ENCODE results near the gene WWOX. TPM values are rescaled to one million over a fixed set of nuclear protein-coding genes. Genes with fewer than 3 reads are reported as not detected.
"Not testable (repeated sequence)": the region's sequence is repeated elsewhere in the genome, so short reads cannot be mapped to it uniquely, and the experiment has no call there.

Gene WWOX
- 11.8 TPM for polyA plus RNA-seq (2013, experiment 1 of 2)
- 10.1 TPM for polyA plus RNA-seq (2013, experiment 2 of 2)

DNA sequence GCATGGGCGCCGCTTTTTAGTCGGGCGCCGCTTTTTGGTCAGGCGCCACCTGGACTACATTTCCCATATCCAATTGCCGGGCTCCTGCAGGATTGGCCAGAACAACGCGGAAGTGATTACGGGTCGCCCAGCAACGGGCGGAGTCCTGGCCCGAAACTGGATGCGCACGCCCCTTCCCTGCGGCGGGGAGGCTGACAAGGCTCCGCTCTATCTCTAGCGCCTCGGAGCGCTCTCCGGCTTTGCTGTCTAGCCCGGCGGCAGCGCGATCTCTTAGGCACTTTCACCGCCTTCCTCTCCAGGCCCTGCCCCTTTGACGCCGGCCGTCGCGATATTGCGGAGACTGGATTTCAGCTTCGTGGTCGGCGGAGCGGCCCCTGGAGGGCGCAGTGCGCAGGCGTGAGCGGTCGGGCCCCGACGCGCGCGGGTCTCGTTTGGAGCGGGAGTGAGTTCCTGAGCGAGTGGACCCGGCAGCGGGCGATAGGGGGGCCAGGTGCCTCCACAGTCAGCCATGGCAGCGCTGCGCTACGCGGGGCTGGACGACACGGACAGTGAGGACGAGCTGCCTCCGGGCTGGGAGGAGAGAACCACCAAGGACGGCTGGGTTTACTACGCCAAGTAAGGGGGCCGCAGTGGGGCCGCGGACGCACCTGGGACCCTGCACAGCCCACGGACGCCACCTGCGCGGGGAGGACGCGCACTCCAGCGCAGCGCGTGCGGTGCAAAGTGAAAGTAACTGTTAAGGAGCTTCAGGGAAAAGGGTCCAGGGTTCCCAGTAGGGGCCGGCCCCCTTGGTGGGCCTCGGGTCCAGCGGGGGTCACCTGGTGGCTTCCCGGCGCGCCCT lies at the start of gene WWOX:
WWOX (plus strand) TSS at position 384 of the 841 bp plus-strand sequence.
- Histone ChIP-seq H3K27ac (ENCODE audit: low read depth, low read length, severe bottlenecking) (peak within 1 kb of the TSS; percentile 81), H3K4me3 (ENCODE audit: extremely low read depth, insufficient read depth, low read length, poor library complexity, severe bottlenecking) (peak within 1 kb of the TSS; percentile 92), H3K36me3 (ENCODE audit: control insufficient read depth, insufficient read depth, low read length) (no peaks in the 10 kb centered on the region), H3K9me3 (ENCODE audit: control insufficient read depth, low read length) (no peaks in the 10 kb centered on the region), H3K4me1 (ENCODE audit: control insufficient read depth, insufficient read depth, low read length, poor library complexity, severe bottlenecking) (no peaks in the 10 kb centered on the region)
- 1% methylated on average over 67 to 82 of the region's 84 CpGs for WGBS, 2 experiments (ENCODE audit: insufficient coverage in 2 of 2)

DNA sequence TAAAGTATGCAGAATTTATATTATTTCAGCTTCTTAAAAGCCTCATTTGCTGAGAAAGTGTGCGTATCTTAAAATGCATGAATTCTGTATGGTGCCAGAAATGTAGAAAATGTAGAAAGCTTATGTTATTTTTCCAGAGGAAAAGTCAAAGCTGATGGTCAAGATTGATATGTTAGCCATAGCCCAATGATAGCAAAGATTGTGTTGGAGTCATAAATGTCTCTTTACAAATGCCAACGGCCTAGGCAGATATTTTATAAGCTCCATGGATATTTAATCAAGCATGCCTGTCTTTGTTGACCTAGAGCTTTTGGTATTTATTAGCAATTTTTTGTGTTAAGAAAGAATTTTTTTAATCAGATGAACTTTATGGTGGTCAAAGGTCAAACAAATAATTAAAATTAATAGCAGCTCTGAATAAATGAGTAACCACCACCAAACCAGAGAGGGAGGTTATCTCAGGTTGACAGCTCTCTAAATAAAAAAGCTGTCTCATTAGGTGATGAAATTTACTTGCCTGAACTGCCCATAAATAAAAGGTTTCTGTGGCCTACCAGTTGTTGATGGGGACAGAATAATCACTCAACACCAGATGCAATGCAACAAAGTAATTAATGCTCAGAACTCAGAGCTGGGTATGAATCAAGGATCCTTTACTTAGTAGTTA lies 48.6 kb upstream of the WWOX start:
- no peaks in the 10 kb centered on the region for H3K4me1 ChIP-seq (ENCODE audit: control insufficient read depth, insufficient read depth, low read length, poor library complexity, severe bottlenecking)
- H3K27ac ChIP-seq (ENCODE audit: low read depth, low read length, severe bottlenecking): no peak overlapping the region
- H3K36me3 ChIP-seq (ENCODE audit: control insufficient read depth, insufficient read depth, low read length): no peaks in the 10 kb centered on the region
- no peak overlapping the region for H3K4me3 ChIP-seq (ENCODE audit: extremely low read depth, insufficient read depth, low read length, poor library complexity, severe bottlenecking)
- H3K9me3 ChIP-seq (ENCODE audit: control insufficient read depth, low read length): no peaks in the 10 kb centered on the region
- 80 to 100% methylated on average over 1 to 2 of the region's 2 CpGs for WGBS, 2 experiments (ENCODE audit: insufficient coverage in 2 of 2)

- no peak overlapping the region for H3K27ac ChIP-seq (ENCODE audit: low read depth, low read length, severe bottlenecking)
- 84 to 86% methylated on average over 8 to 9 of the region's 9 CpGs for WGBS, 2 experiments (ENCODE audit: insufficient coverage in 2 of 2)
- H3K36me3 ChIP-seq (ENCODE audit: control insufficient read depth, insufficient read depth, low read length): no peaks in the 10 kb centered on the region
- no peak overlapping the region for H3K4me3 ChIP-seq (ENCODE audit: extremely low read depth, insufficient read depth, low read length, poor library complexity, severe bottlenecking)
- no peaks in the 10 kb centered on the region for H3K4me1 ChIP-seq (ENCODE audit: control insufficient read depth, insufficient read depth, low read length, poor library complexity, severe bottlenecking)
- H3K9me3 ChIP-seq (ENCODE audit: control insufficient read depth, low read length): no peaks in the 10 kb centered on the region
These were observed 41.5 kb upstream of the WWOX start for GRCh38 chr16:78057803-78058564.

- not testable (repeated sequence) for H3K36me3 ChIP-seq (ENCODE audit: control insufficient read depth, insufficient read depth, low read length); H3K27ac ChIP-seq (ENCODE audit: low read depth, low read length, severe bottlenecking); H3K9me3 ChIP-seq (ENCODE audit: control insufficient read depth, low read length); H3K4me1 ChIP-seq (ENCODE audit: control insufficient read depth, insufficient read depth, low read length, poor library complexity, severe bottlenecking); H3K4me3 ChIP-seq (ENCODE audit: extremely low read depth, insufficient read depth, low read length, poor library complexity, severe bottlenecking)
- WGBS, 2 experiments (ENCODE audit: insufficient coverage in 2 of 2): 86 to 89% methylated on average over 24 to 25 of the region's 25 CpGs
These were observed 39.6 kb upstream of the WWOX start for GRCh38 chr16:78059806-78060205.

DNA sequence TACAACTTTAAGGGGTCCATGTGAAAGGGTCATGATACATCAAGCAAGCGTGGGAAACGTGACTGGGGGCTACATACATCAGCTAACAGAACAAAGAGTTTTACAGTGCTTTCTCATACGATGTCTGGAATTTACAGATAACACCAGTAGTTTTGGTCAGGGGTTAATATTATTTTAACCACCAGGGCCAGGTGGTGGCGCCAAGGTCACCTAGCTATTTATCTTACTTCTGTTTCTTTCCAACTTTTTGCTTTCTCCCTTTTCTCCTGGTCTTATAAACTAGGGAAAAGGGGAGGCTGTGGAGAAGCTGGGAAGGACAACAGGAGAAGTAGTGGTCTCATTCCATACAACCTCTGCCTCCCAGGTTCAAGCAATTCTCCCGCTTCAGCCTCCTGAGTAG lies 39.2 kb upstream of the WWOX start:
- H3K4me3 ChIP-seq (ENCODE audit: extremely low read depth, insufficient read depth, low read length, poor library complexity, severe bottlenecking): no peak overlapping the region
- 88 to 100% methylated on average over 1 to 3 of the region's 5 CpGs for WGBS, 2 experiments (ENCODE audit: insufficient coverage in 2 of 2)
- H3K9me3 ChIP-seq (ENCODE audit: control insufficient read depth, low read length): no peaks in the 10 kb centered on the region
- no peaks in the 10 kb centered on the region for H3K4me1 ChIP-seq (ENCODE audit: control insufficient read depth, insufficient read depth, low read length, poor library complexity, severe bottlenecking)
- no peaks in the 10 kb centered on the region for H3K36me3 ChIP-seq (ENCODE audit: control insufficient read depth, insufficient read depth, low read length)
- no peak overlapping the region for H3K27ac ChIP-seq (ENCODE audit: low read depth, low read length, severe bottlenecking)

GRCh38 chr16:78060809-78061208 lies 38.6 kb upstream of the WWOX start:
- Histone ChIP-seq H3K9me3 (ENCODE audit: control insufficient read depth, low read length) (no peaks in the 10 kb centered on the region), H3K4me1 (ENCODE audit: control insufficient read depth, insufficient read depth, low read length, poor library complexity, severe bottlenecking) (no peaks in the 10 kb centered on the region), H3K36me3 (ENCODE audit: control insufficient read depth, insufficient read depth, low read length) (no peaks in the 10 kb centered on the region), H3K4me3 (ENCODE audit: extremely low read depth, insufficient read depth, low read length, poor library complexity, severe bottlenecking) (no peak overlapping the region), H3K27ac (ENCODE audit: low read depth, low read length, severe bottlenecking) (no peak overlapping the region)
- WGBS, 2 experiments (ENCODE audit: insufficient coverage in 2 of 2): 83 to 86% methylated on average over 2 of the region's 5 CpGs

DNA sequence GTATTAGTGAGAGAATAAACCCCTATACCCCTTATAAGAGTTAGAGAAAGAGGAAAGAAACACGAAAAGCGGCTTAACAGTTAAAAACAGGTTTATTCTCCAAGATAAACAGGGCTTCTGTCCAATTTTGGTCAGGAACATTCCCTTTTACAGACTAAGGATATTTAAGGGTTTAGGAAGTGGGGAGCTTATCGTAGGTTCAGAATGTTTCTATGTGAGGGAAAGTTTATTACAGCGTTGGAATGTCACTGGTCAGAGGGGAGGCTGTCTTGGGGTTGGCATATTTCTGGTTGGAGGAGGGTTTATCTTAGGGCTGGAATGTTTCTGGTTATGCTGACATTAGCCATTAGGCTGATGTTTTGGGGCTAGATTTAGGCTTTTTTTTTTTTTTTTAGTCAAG lies 34.1 kb upstream of the WWOX start:
- 80% methylated on average over 2 of the region's 4 CpGs; no CpG with 5 or more reads in 1 of the 2 experiments for WGBS, 2 experiments (ENCODE audit: insufficient coverage in 2 of 2)
- no peaks in the 10 kb centered on the region for H3K4me1 ChIP-seq (ENCODE audit: control insufficient read depth, insufficient read depth, low read length, poor library complexity, severe bottlenecking)
- H3K27ac ChIP-seq (ENCODE audit: low read depth, low read length, severe bottlenecking): no peak overlapping the region
- no peaks in the 10 kb centered on the region for H3K36me3 ChIP-seq (ENCODE audit: control insufficient read depth, insufficient read depth, low read length)
- no peak overlapping the region for H3K4me3 ChIP-seq (ENCODE audit: extremely low read depth, insufficient read depth, low read length, poor library complexity, severe bottlenecking)
- H3K9me3 ChIP-seq (ENCODE audit: control insufficient read depth, low read length): no peaks in the 10 kb centered on the region

GRCh38 chr16:78069913-78070312 lies 29.5 kb upstream of the WWOX start:
- Histone ChIP-seq H3K27ac (ENCODE audit: low read depth, low read length, severe bottlenecking) (no peak overlapping the region), H3K36me3 (ENCODE audit: control insufficient read depth, insufficient read depth, low read length) (no peaks in the 10 kb centered on the region), H3K9me3 (ENCODE audit: control insufficient read depth, low read length) (no peaks in the 10 kb centered on the region), H3K4me3 (ENCODE audit: extremely low read depth, insufficient read depth, low read length, poor library complexity, severe bottlenecking) (no peak overlapping the region), H3K4me1 (ENCODE audit: control insufficient read depth, insufficient read depth, low read length, poor library complexity, severe bottlenecking) (no peaks in the 10 kb centered on the region)
- 94 to 100% methylated on average over 4 of the region's 5 CpGs for WGBS, 2 experiments (ENCODE audit: insufficient coverage in 2 of 2)

- H3K27ac ChIP-seq (ENCODE audit: low read depth, low read length, severe bottlenecking): no peak overlapping the region
- H3K4me3 ChIP-seq (ENCODE audit: extremely low read depth, insufficient read depth, low read length, poor library complexity, severe bottlenecking): no peak overlapping the region
- 16 to 33% methylated on average over 1 to 2 of the region's 5 CpGs for WGBS, 2 experiments (ENCODE audit: insufficient coverage in 2 of 2)
- H3K4me1 ChIP-seq (ENCODE audit: control insufficient read depth, insufficient read depth, low read length, poor library complexity, severe bottlenecking): no peaks in the 10 kb centered on the region
- no peaks in the 10 kb centered on the region for H3K36me3 ChIP-seq (ENCODE audit: control insufficient read depth, insufficient read depth, low read length)
- H3K9me3 ChIP-seq (ENCODE audit: control insufficient read depth, low read length): no peaks in the 10 kb centered on the region
These were observed 27.2 kb upstream of the WWOX start for GRCh38 chr16:78072275-78072674.

GRCh38 chr16:78075800-78076199 lies 23.7 kb upstream of the WWOX start:
- H3K27ac ChIP-seq (ENCODE audit: low read depth, low read length, severe bottlenecking): no peak overlapping the region
- WGBS, 2 experiments (ENCODE audit: insufficient coverage in 2 of 2): 80 to 94% methylated on average over 2 of the region's 3 CpGs
- no peaks in the 10 kb centered on the region for H3K36me3 ChIP-seq (ENCODE audit: control insufficient read depth, insufficient read depth, low read length)
- H3K9me3 ChIP-seq (ENCODE audit: control insufficient read depth, low read length): no peaks in the 10 kb centered on the region
- H3K4me1 ChIP-seq (ENCODE audit: control insufficient read depth, insufficient read depth, low read length, poor library complexity, severe bottlenecking): no peaks in the 10 kb centered on the region
- no peak overlapping the region for H3K4me3 ChIP-seq (ENCODE audit: extremely low read depth, insufficient read depth, low read length, poor library complexity, severe bottlenecking)
